Right lung (tissue), 5 donors: ENCODE results near the gene AAK1. TPM values are rescaled to one million over a fixed set of nuclear protein-coding genes. Genes with fewer than 3 reads are reported as not detected.
A peak's percentile ranks its signal among the peaks of the same experiment; 100 is the strongest.
"Not testable (repeated sequence)": the region's sequence is repeated elsewhere in the genome, so short reads cannot be mapped to it uniquely, and the experiment has no call there.

Source experiments
- DNase-seq, 2 donors: peaks; one replicate each; pipeline ENCODE4 v3.0.0-alpha.2; 2013
- polyA plus RNA-seq, 5 donors: library from polyadenylated mRNA; unstranded; fragments of 120-200 nt; gene quantifications; one replicate each; pipeline versions ENCODE4 v1.2.1 to v1.2.3, GENCODE V29; 2013; ENCODE audit warnings: inconsistent platforms in 1 of 5, low replicate concordance in 1 of 5; ENCODE audit not compliant: insufficient read length in 5 of 5, insufficient read depth in 1 of 5

The AAK1 gene
- polyA plus RNA-seq, 5 donors: 15.9 to 19.9 (median 19.1) TPM

DNA sequence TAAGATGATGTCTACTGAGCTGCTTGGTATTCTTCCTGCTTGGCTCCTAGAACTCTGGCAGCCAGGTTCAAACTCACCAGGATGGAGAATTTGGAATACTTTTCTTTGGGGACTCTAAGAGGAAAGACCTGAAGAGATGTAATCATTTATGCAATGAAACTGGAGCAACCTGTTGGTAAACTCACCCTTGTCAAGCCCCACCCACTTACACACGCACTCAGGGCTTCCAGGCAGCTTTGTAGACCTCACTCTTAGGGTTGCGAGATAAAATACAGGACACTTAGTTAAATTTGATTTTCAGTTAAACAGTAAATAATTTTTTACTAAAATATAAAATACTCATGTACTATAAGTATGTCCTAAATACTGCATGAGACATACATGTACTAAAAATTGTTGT lies 19.0 kb upstream of the AAK1 start:
- DNase-seq: not testable (repeated sequence)

DNA sequence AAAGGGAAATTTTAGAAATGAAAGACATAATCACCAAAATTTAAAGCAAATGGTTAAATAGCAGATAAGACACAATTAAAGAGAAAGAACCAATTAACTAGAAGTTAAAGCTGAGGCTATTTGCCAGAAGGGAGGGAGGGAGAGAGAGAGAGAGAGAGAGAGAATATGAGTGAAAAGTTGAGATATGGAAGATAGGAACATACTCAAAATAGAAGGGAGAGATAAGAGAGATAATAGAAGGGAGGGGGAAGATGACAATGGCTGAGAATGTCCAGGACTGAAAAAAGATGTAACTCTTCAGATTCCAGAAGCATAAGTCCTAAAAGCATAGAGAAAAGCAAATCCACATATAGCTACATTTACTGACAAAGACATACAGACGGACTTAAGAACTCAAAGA lies 17.1 kb upstream of the AAK1 start:
- DNase-seq: no peak

DNA sequence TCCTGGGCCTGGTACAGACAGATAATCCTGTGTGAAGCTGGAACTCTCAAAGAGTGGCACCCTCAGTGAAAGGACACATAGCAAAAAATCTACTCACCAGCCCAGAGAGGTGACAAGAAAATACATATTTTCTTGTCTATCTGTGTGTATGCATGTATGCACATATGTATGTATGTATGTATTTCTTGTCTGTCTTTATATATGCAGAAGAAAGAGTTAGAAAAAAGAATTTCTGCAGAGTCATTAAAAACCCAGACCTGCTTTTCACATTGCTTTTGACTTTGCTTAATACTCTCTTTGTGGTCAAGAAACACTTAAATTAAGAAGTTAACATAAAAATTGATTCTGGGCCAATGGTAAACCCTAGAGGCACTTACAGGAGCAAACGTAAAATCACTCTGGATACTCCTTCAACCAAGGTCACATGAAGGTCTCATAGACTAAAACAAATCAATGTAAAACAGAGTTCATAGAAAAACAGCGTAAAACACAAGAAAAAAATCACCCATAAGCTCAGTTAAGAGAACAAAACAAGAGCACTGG lies 16.5 kb upstream of the AAK1 start:
- DNase-seq: no peak

DNA sequence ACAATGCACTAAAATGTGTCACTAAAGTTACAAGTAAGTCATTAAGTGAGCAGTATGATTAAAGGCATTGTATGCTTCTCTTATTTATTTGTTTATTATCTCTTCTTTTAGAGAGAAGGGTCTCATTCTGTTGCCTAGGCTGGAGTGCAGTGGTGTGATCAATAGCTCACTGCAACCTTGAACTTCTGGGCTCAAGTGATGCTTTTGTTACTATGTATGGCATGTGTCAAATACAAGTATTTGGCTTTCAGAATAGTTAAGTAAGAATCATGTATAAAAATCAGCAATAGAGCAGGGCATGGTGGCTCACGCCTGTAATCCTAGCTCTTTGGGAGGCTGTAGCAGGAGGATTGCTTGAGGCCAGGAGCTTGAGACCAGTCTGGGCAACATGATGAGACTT lies 15.8 kb upstream of the AAK1 start:
- no peak for DNase-seq

DNA sequence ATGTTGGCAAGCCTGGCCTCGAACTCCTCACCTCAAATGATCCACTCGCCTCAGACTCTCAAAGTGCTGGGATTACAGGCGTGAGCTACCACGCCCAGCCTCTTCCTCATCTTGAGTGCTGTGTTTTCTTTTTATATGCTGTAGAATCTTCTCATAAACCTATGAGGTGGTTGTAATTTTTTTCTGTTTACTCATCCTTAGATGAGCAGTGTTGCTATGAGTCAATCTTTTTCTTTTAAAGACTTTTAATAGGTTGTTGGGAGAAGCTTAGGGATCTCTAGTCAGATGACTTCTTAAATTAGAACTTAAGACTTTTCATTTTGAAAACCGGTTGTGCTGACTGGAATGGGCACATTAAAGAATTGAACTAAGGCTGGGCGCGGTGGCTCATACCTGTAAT lies 8.7 kb upstream of the AAK1 start:
- no peak for DNase-seq

DNA sequence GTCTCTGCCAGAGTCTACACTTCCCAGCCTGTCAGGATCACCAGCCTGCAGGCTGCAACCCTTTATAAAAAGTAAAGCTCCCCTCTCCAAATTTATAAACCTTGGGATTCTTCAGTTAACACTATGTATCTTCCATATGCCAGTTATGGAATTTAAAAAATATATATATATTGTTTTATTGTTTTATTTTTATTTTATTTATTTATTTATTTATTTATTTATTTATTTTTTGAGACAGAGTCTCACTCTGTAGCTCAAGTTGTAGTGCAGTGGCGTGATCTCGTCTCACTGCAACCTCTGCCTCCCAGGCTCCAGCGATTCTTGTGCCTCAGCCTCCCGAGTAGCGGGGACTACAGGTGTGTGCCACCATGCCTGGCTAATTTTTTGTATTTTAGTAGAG lies 3.7 kb upstream of the AAK1 start:
- DNase-seq: not testable (repeated sequence)

DNA sequence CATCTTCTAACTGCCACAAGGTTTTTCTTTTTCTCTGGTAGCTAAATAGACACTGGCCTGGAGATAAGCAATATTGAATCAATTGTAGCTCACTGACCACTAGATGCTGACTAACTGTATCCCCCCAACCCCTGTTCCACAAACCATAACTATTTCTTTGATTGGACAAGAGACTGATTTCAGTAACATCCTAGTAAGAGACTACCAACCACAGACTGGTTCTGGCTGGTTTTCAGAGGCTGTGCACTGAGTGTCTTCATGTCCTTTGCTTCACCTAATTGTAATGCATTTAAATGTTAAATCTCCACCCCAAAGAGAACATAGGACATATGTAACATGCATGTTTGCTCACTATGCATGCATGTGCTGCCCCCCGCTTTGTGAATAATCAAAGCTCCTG lies 3.2 kb upstream of the AAK1 start:
- no peak for DNase-seq

DNA sequence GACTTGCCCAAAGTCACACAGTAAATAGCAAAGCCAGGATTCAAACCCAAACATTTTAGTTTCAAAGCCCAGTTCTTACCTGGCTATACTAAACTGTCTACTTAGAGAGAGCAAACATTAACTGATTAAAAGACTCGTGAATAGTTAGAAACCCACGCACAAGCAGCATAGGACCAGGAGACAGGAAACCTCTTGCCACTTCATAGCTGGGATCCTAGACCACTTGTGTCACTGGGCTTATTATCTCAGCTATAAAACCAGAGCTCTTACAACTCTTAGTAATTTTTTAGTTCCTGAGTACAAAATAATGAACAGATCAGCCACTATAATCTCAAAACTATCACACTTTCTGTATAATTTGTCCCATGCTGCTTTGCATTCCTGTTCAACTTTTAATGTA lies 2.4 kb upstream of the AAK1 start:
- no peak for DNase-seq

DNA sequence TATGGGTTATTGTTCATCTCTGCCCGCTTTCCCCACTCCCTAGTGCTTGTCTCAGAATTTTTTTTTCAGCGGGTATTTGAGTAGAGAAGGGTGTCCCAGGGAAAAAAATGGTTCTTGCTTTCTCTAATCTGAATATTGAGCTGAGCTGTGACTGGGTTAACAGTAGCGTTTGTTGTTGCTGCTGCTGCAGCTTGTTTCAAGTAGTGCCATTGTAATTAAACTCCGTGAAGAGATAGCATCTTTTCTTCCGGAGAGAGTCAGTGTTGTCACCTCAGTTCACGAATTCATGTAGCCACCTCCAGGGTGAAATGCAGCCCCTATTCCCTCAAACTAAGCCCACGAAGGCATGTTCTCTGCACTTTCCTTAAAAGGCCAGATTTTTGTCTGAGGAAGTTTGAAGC lies 1.5 kb upstream of the AAK1 start:
- no peak for DNase-seq

DNA sequence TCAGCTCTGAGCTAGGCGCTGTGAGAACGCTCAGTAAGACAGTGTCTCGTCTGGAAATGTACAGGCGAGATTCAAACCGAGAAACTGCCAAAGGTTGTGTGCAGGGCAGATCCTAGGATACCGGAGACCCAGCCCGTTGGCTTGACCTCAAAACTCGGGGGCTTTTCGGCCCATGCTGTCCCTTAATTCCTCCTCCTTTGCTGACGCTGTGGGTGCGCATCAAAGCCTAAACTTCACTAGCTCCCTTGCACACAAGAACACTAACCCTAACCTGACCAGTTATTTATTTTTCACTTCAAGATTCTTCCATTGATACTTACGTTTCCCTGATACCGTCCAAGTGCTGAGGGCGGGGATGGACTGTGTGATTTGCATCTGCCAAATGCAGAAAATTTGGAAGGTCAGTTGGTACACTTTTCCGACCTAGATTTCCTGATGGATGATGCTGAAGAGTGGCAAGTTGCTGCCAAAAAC lies 1.0 kb upstream of the AAK1 start:
- no peak for DNase-seq

DNA sequence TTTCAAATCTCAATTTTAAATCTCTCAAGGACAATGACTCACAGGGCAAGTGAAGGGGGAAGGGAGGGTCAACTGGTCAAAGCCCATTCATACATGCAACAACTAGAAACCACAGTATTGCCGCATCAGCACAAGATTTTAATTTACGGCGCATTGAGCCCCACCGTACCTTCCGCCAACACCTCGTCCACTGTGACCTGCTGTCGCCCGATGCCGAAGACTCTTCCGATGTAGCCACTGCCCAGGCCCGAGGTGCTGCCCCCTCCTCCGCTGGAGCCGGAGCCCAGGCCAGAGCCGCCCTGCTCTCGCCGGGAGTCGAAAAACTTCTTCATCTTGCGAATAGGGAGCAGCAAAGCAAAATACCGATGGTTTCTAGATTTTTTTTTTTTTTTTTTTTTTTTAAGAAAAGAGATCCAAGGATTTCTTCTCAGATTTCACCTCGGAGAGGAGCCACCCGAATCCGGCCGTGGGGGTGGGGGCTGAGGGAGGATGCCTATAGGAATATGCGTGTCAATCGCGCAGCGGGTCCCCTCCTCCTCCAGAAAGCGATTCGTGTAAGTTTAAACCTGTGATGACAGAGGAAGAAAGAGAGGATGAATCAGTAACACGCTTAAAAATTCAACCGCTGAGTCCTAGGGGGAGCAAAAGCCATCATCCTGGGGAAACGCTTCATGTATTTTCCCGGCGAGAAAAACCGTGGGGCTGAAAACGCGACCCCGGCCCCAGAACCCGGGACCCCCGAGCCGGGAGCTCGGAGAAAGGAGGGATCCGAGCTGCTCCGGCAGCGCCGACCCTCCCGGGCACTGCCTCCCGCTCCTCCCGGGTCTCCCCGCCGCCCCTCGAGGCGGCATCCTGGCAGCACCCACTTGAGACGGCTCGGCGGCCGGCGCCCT lies 584 bp downstream of the AAK1 start:
- DNase-seq: peak; percentile 49 to 60

DNA sequence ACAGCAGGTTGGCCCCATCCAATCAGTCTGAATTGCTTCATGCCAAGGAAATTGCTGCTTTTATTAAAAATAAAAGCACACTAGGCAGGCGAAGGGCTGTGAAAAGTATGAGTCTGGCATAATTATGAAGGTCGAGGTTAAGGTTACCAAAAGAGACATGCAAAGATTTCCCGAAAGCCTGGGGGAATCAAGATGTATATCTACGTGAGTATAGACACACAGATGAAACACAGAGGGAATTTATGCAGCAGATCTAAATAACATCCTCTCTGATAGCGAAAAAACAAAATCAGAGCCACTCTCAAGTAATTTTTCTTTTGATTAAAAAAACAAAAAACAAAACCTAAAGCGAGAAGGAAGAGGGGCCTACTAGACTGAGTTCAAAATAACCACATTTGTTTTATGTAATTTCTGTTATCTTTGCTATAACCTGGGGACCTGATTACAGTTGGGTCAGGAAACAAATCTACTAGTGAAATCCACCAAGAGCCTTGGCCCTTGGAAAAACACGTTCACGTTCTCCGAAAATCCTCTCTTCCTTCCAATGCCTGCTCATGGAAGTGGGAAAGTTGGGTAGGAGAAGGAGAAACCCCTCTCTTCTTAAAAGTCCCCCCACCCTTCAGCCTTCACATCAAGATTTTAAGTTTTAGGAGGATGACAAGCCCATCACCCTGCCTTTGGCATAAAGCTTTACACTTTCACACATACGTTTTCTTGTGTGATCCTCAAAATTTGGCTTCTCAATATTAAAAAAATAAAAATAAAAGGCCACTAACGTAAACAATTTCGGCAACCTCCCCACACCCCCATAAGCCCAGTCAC lies 1.4 kb downstream of the AAK1 start:
- DNase-seq: peak in 1 of 2 donors; percentile 7

DNA sequence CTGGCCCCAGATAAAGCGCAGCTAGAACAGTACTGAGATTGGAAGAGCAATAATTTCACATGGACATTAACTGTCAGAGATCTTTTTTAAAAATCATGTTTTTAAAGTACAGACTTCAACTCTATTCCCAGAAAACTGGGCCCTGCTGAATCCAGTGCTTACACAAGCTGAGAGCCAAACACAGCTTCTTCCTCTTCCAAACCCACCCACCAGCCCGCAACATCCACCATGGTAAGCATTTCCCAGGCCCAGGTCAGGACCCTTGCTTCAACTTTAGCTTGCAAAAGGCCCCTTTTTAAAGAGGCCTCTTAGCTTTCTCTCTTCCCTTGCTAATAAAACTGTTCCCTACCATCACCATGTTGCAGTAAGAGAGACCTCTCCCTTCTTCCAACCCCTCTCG lies 2.1 kb downstream of the AAK1 start:
- no peak for DNase-seq

DNA sequence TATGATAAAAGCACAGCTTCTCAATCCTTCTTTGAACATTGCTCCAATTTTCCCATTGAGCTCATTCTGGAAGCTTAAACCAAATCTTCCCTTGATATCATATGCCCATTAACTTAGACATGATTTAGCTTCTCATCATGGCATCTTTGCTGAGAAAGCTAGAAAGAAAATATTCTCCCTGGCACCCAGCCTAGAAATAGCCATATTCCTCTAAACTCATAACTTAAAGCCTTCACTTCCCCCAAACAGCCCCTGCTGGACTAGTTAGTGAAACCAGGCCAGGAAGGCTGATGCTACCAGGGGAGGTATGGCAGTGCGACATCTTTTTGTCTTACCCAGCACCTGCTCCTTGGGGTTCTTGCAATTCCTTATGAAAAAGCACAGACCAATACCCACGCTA lies 4.3 kb downstream of the AAK1 start:
- DNase-seq: no peak

DNA sequence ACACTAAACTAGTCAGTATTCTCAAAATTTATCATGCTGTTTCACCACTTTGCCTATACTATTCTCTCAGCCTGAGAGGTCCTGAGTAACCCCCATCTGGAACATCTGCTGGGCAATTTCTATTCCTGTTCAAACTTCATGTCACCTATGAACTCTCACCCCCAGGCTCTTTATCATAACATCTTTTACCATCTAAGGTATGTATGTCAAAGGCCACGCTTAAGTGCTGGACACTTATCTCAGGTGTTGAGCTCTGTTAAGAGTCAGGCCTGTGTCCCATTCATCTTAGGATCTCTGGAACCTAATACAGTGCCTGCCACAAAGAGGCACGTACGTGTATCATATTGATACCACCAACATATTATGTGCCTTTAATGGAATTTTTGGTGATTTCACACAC lies 4.9 kb downstream of the AAK1 start:
- no peak for DNase-seq

DNA sequence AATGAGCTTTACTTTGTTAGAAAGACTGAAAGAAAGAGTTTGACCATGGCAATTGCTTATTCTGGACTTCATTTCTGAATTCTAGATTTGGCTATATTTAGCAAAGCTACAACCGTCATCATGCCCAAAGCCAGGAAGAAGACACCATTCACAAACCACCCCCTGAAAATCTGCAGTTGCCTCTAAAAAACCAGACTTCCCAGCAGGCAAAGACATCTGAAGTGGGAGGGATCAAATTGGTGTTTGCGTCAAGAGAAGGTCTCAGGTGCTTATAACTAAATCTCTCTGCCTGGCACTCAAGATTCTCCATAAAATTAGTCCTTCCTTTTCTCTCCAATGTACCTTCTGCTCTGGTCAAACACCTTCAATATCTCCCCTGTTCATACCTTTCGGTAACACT lies 5.6 kb downstream of the AAK1 start:
- DNase-seq: no peak

DNA sequence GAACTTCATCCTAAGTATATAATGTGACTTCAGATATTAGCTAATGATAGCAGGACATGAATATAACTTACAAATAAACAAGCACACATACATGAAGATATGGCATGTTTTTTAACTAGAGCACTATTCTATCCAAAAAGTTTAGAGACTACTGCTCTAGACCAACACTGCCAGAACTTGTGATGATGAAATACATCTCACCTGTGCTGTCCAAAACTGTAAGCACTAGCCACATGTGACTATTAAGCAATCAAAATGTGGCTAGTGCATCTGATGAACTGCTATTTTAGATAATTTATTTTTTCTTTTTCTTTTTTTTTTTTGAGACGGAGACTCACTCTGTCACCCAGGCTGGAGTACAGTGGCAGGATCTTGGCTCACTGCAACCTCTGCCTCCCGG lies 7.1 kb downstream of the AAK1 start:
- DNase-seq: no peak

DNA sequence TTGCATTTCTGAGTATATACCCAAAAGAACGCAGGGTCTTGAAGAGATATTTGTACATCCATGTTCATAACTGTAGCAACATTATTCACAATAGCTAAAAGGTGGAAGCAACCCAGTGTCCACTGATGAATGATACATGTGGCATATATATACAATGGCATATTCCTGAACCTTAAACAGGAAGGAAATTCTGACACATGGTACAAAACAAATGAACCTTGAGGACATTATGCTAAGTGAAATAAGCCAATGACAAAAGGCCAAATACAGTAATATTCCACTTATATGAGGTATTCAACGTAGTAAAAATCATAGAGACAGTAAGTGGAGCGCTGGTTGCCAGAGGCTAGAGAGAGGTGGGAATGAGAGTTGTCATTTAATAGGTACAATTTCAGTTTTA lies 8.1 kb downstream of the AAK1 start:
- no peak for DNase-seq

DNA sequence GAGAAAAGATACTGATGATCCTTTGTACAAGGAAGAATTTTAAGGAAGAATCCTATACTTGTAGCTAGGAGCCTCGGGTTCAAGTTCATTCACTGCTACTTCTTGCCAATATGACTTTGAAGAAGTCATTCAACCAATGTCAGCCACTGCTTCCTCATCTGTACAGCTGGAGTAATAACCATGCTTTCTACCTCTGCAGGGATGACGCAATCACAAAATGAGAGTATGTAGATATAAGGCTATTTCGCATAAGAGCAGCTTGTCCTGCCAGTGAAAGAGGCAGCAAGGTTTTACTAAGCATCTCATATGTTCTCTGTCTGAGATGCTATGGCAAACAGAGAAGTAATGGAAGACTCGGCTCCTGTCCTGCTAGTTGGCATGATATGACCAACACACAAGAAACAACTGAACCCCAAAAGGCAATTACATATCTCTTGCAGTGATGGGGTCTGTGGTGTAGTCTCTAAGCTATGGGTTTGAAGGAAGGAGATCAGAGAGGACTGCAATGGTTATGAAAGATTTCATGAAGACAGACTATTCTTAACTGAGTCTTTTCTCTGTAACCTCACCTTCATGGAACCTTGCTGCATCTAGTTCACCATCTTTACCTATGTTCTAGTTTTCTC lies 9.2 kb downstream of the AAK1 start:
- no peak for DNase-seq

DNA sequence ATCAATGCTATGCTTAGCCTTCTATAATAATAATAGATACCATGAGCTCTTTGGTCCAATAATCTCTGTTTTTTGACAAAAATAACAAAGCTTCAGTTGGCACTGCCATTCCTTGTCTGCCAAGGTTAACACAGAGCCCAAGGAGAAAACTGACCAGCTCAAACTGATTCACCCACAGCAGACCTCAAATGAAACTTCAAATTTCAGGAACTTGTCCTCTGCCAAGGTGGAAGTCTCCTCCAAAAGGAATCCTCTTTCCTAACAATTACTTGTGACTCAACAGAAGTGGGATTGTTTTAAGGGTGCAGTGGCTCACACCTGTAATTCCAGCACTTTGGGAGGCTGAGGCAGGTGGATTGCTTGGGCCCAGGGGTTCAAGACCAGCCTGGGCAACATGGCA lies 12.1 kb downstream of the AAK1 start:
- no peak for DNase-seq

DNA sequence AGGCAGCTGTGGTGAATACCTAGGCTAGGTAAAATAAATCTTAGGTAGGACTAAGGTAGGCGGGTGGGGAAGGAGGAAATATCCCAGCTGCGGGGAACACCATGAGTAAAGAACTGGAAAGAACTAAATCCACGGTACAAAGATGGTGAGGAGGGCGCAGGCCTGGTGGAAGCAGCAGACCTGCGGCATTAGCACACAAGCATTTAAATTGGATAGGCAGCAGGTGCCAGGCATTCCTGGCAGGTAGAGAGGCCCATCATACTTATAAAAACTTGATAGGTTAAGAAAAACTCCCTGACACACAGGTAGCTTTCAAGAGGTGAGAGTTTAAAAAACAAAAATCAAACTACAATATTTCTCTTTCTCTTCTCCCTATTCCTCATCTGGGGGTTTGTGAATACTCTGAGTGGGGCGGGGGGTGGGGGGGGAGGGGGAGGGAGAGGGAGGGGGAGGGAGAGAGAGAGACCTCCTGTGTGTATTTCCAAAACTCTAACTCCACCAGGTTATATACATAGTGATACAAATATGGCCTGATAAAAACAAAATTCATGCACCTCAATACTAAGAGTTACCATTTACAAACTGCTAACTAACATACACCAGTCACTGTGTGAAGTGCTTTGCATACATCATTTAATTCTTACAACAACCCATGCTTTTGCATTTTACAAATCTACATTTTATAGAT lies 13.5 kb downstream of the AAK1 start:
- no peak for DNase-seq
